ENCODE measurements around the gene RFTN1.

The RFTN1 gene

DNA sequence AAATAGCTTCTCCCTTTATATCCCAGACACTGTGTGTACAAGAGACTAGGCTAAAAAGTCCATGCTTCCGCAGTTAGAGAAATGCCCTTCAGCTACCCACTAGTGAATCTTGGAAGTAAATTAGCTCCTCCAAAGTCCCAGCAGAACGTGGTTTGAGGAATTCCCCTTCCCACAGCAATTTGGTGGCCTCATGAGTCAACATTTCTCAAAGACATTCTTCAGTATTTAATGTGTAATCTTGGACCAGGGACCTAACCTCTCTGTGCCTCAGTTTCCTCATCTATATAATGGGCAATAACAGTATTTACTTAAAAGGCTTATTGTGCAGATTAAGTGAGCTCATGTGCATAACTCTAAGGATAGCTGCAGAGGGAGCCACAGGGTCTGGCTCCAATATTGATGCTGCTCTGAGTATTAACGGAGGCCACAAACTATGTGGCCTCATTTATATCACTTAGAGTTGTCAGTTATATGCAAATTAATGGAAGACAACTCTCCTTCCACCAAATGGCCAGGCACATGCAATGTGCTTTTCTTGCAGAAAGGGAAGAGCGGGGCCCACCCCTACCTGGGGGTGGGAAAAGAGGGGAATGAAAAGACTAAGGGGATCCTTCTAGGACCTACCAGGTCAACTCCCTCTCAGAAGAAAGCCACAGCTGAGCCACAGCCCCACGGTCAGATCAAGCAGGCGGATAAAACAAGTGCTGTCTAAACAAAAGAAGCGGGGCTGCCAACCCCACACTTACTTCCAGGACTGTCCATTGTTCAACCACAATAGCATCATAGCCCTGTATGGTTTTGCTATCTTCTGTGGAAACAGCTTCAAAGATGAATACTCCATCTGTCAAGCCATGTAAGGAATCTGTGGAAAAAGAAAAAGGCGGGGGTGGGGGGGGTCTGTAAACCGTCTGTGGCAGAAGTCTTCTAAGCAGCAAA is 156.0 kb downstream of the RFTN1 start:
- H3K18ac ChIP-seq (ENCODE audit: low read length): no peak overlapping the region
- no peaks in the 10 kb centered on the region for H3K79me2 ChIP-seq (ENCODE audit: control insufficient read depth, insufficient read depth, low read length)
- no peak overlapping the region for H3K4me2 ChIP-seq (ENCODE audit: low read length)
- H3K27me3 ChIP-seq (ENCODE audit: insufficient read depth, low read length, poor library complexity): no peaks in the 10 kb centered on the region
- H2BK120ac ChIP-seq (ENCODE audit: low read depth, low read length): no peak overlapping the region
- no peaks in the 10 kb centered on the region for H3K36me3 ChIP-seq (ENCODE audit: control insufficient read depth, insufficient read depth, low read length)
- no peak overlapping the region for H3K4me3 ChIP-seq (ENCODE audit: low read length)
- no peak overlapping the region for H4K5ac ChIP-seq (ENCODE audit: low read length)
- H3K23ac ChIP-seq (ENCODE audit: low read length): no peak overlapping the region
- no peak for DNase-seq
- H3K4me1 ChIP-seq (ENCODE audit: control insufficient read depth, low read depth, low read length): no peaks in the 10 kb centered on the region
- no peak overlapping the region for H3K56ac ChIP-seq (ENCODE audit: low read length)
- H3K9ac ChIP-seq (ENCODE audit: low read length): no peak overlapping the region
- H3K4ac ChIP-seq (ENCODE audit: low read depth, low read length): no peak overlapping the region
- no peak overlapping the region for H2AK5ac ChIP-seq (ENCODE audit: low read length)
- H2BK15ac ChIP-seq (replicated peaks; ENCODE audit: low read depth): no peak overlapping the region
- WGBS (ENCODE audit: extremely low coverage, insufficient coverage, low lambda C conversion rate): no CpG with 5 or more reads among the region's 9 CpGs
- H3K27ac ChIP-seq (ENCODE audit: low read depth, low read length): no peak overlapping the region
- no peaks in the 10 kb centered on the region for H3K79me1 ChIP-seq (ENCODE audit: low read length)
- no peak overlapping the region for H4K8ac ChIP-seq (ENCODE audit: low read depth, low read length)
- H2BK5ac ChIP-seq (ENCODE audit: low read length): no peak overlapping the region

DNA sequence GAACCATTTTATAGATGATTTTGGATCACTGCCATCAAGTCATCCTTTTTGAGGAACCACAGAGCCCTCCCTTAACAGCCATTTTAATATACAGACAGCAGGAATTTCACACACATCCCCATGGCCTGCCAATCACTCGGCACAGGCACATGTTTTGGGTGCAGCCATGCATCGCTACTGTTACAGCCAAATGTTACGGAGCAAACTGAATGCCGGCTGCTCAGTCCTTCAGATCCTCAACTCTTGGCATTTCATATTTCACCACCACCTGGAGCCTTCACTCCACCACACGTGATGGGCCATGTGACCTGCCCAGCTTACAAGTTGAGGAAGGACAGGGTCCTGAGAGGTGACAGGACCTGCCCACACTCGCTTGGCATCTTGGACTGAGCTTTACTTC is 157.7 kb downstream of the RFTN1 start:
- Histone ChIP-seq H4K5ac (ENCODE audit: low read length) (no peak overlapping the region), H2BK5ac (ENCODE audit: low read length) (no peak overlapping the region), H3K79me1 (ENCODE audit: low read length) (no peaks in the 10 kb centered on the region), H2AK5ac (ENCODE audit: low read length) (no peak overlapping the region), H3K27ac (ENCODE audit: low read depth, low read length) (no peak overlapping the region), H3K4me2 (ENCODE audit: low read length) (no peak overlapping the region), H3K18ac (ENCODE audit: low read length) (no peak overlapping the region), H3K79me2 (ENCODE audit: control insufficient read depth, insufficient read depth, low read length) (no peaks in the 10 kb centered on the region), H3K4me1 (ENCODE audit: control insufficient read depth, low read depth, low read length) (no peaks in the 10 kb centered on the region), H3K9ac (ENCODE audit: low read length) (no peak overlapping the region), H3K27me3 (ENCODE audit: insufficient read depth, low read length, poor library complexity) (no peaks in the 10 kb centered on the region), H3K56ac (ENCODE audit: low read length) (no peak overlapping the region), H3K23ac (ENCODE audit: low read length) (no peak overlapping the region), H4K8ac (ENCODE audit: low read depth, low read length) (no peak overlapping the region), H3K4me3 (ENCODE audit: low read length) (no peak overlapping the region), H3K36me3 (ENCODE audit: control insufficient read depth, insufficient read depth, low read length) (no peaks in the 10 kb centered on the region), H2BK120ac (ENCODE audit: low read depth, low read length) (no peak overlapping the region), H2BK15ac (replicated peaks; ENCODE audit: low read depth) (no peak overlapping the region), H3K4ac (ENCODE audit: low read depth, low read length) (no peak overlapping the region)
- WGBS (ENCODE audit: extremely low coverage, insufficient coverage, low lambda C conversion rate): no CpG with 5 or more reads among the region's 6 CpGs
- DNase-seq: no peak

DNA sequence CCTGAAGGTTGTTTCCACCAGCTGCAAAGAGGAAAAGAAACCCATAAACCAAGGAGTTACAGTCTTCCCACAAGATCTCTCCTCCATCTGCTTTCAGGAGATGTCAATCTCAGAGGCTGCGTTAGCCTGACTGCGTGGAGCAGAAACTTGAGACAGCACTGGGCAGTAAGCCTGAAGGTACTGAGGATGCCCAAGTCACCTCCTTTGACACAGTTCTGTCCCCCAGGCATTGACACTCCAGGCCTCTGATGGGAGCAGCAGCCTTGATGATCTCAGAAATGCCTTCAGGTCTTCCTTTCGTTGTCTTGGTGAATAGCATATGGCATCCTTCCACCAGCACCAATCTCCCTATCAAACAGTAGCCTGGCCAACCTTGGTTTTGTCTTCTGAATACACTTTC is 159.2 kb downstream of the RFTN1 start:
- Histone ChIP-seq H3K23ac (ENCODE audit: low read length) (no peak overlapping the region), H4K5ac (ENCODE audit: low read length) (no peak overlapping the region), H3K79me1 (ENCODE audit: low read length) (no peaks in the 10 kb centered on the region), H3K79me2 (ENCODE audit: control insufficient read depth, insufficient read depth, low read length) (no peaks in the 10 kb centered on the region), H3K4ac (ENCODE audit: low read depth, low read length) (no peak overlapping the region), H3K4me1 (ENCODE audit: control insufficient read depth, low read depth, low read length) (no peaks in the 10 kb centered on the region), H3K27ac (ENCODE audit: low read depth, low read length) (no peak overlapping the region), H3K56ac (ENCODE audit: low read length) (no peak overlapping the region), H2BK15ac (replicated peaks; ENCODE audit: low read depth) (no peak overlapping the region), H2BK5ac (ENCODE audit: low read length) (no peak overlapping the region), H2BK120ac (ENCODE audit: low read depth, low read length) (no peak overlapping the region), H3K36me3 (ENCODE audit: control insufficient read depth, insufficient read depth, low read length) (no peaks in the 10 kb centered on the region), H3K9ac (ENCODE audit: low read length) (no peak overlapping the region), H4K8ac (ENCODE audit: low read depth, low read length) (no peak overlapping the region), H2AK5ac (ENCODE audit: low read length) (no peak overlapping the region), H3K18ac (ENCODE audit: low read length) (no peak overlapping the region), H3K4me3 (ENCODE audit: low read length) (no peak overlapping the region), H3K4me2 (ENCODE audit: low read length) (no peak overlapping the region), H3K27me3 (ENCODE audit: insufficient read depth, low read length, poor library complexity) (no peaks in the 10 kb centered on the region)
- DNase-seq: no peak
- WGBS (ENCODE audit: extremely low coverage, insufficient coverage, low lambda C conversion rate): no CpG with 5 or more reads among the region's 3 CpGs

- Histone ChIP-seq H3K4me1 (ENCODE audit: control insufficient read depth, low read depth, low read length) (no peaks in the 10 kb centered on the region), H2BK120ac (ENCODE audit: low read depth, low read length) (no peak overlapping the region), H3K79me2 (ENCODE audit: control insufficient read depth, insufficient read depth, low read length) (no peaks in the 10 kb centered on the region), H3K9ac (ENCODE audit: low read length) (no peak overlapping the region), H3K18ac (ENCODE audit: low read length) (no peak overlapping the region), H3K4me3 (ENCODE audit: low read length) (no peak overlapping the region), H3K23ac (ENCODE audit: low read length) (no peak overlapping the region), H3K27ac (ENCODE audit: low read depth, low read length) (no peak overlapping the region), H2BK15ac (replicated peaks; ENCODE audit: low read depth) (no peak overlapping the region), H3K79me1 (ENCODE audit: low read length) (no peaks in the 10 kb centered on the region), H2AK5ac (ENCODE audit: low read length) (no peak overlapping the region), H3K56ac (ENCODE audit: low read length) (no peak overlapping the region), H2BK5ac (ENCODE audit: low read length) (no peak overlapping the region), H4K8ac (ENCODE audit: low read depth, low read length) (no peak overlapping the region), H3K4me2 (ENCODE audit: low read length) (no peak overlapping the region), H4K5ac (ENCODE audit: low read length) (no peak overlapping the region), H3K4ac (ENCODE audit: low read depth, low read length) (no peak overlapping the region), H3K27me3 (ENCODE audit: insufficient read depth, low read length, poor library complexity) (no peaks in the 10 kb centered on the region), H3K36me3 (ENCODE audit: control insufficient read depth, insufficient read depth, low read length) (no peaks in the 10 kb centered on the region)
- no peak for DNase-seq
- WGBS (ENCODE audit: extremely low coverage, insufficient coverage, low lambda C conversion rate): no CpG with 5 or more reads among the region's 2 CpGs
Measured at GRCh38 chr3:16352428-16352827, 161.1 kb downstream of the RFTN1 start.

GRCh38 chr3:16350597-16351318 is 162.7 kb downstream of the RFTN1 start:
- Histone ChIP-seq H3K56ac (ENCODE audit: low read length) (no peak overlapping the region), H2BK120ac (ENCODE audit: low read depth, low read length) (no peak overlapping the region), H3K79me1 (ENCODE audit: low read length) (no peaks in the 10 kb centered on the region), H3K23ac (ENCODE audit: low read length) (no peak overlapping the region), H3K9ac (ENCODE audit: low read length) (no peak overlapping the region), H3K36me3 (ENCODE audit: control insufficient read depth, insufficient read depth, low read length) (no peaks in the 10 kb centered on the region), H4K5ac (ENCODE audit: low read length) (no peak overlapping the region), H2AK5ac (ENCODE audit: low read length) (no peak overlapping the region), H3K4ac (ENCODE audit: low read depth, low read length) (no peak overlapping the region), H2BK5ac (ENCODE audit: low read length) (no peak overlapping the region), H2BK15ac (replicated peaks; ENCODE audit: low read depth) (no peak overlapping the region), H3K18ac (ENCODE audit: low read length) (no peak overlapping the region), H3K4me2 (ENCODE audit: low read length) (no peak overlapping the region), H3K27me3 (ENCODE audit: insufficient read depth, low read length, poor library complexity) (no peaks in the 10 kb centered on the region), H3K4me1 (ENCODE audit: control insufficient read depth, low read depth, low read length) (no peaks in the 10 kb centered on the region), H4K8ac (ENCODE audit: low read depth, low read length) (no peak overlapping the region), H3K27ac (ENCODE audit: low read depth, low read length) (no peak overlapping the region), H3K4me3 (ENCODE audit: low read length) (no peak overlapping the region), H3K79me2 (ENCODE audit: control insufficient read depth, insufficient read depth, low read length) (no peaks in the 10 kb centered on the region)
- no peak for DNase-seq
- no CpG with 5 or more reads among the region's 5 CpGs for WGBS (ENCODE audit: extremely low coverage, insufficient coverage, low lambda C conversion rate)
